Breast epithelium (tissue), 4 donors: ENCODE results near the gene ACADVL. TPM values are rescaled to one million over a fixed set of nuclear protein-coding genes. Genes with fewer than 3 reads are reported as not detected.

Source experiments
- DNase-seq, 2 donors: peaks; one replicate each; pipeline ENCODE4 v3.0.0-alpha.2; 2019; ENCODE audit warnings: low spot score in 2 of 2
- H3K27ac ChIP-seq, 2 donors: fragments of 200-600 bp; sonication (generic) in 1 of 2; one replicate each; pipeline ENCODE4 v1.5.1; 2016 to 2019; ENCODE audit warnings: mild to moderate bottlenecking in 1 of 2
- H3K27me3 ChIP-seq, 2 donors: fragments of 200-600 bp; sonication (generic) in 1 of 2; one replicate each; pipeline versions ENCODE4 v1.5.1 to v1.6.0; 2017 to 2019; ENCODE audit warnings: control low read depth in 1 of 2, mild to moderate bottlenecking in 1 of 2
- H3K36me3 ChIP-seq: fragments of 200-600 bp; one replicate; pipeline ENCODE4 v1.5.1; 2019
- H3K4me1 ChIP-seq, 2 donors: fragments of 200-600 bp; sonication (generic); one replicate each; pipeline ENCODE4 v1.5.1; 2016 to 2019; ENCODE audit warnings: control low read depth in 1 of 2
- H3K4me3 ChIP-seq, 3 donors: fragments of 200-600 bp; sonication (generic); 1 replicate in 2 of 3; 2 replicates in 1 of 3; pipeline ENCODE4 v1.5.1; 2016 to 2019; ENCODE audit warnings: mild to moderate bottlenecking in 3 of 3, moderate library complexity in 2 of 3
- H3K9me3 ChIP-seq, 2 donors: fragments of 200-600 bp; sonication (generic) in 1 of 2; one replicate each; pipeline ENCODE4 v1.5.1; 2016 to 2019; ENCODE audit warnings: control low read depth in 1 of 2
- CTCF ChIP-seq, 3 donors: fragments of 450-650 bp; IDR thresholded peaks; one replicate each; pipeline ENCODE4 v1.5.1; 2016 to 2017; ENCODE audit warnings: antibody characterized with exemption in 3 of 3, mild to moderate bottlenecking in 3 of 3, moderate library complexity in 3 of 3
- POLR2A ChIP-seq: fragments of 450-650 bp; IDR thresholded peaks from one replicate; pipeline ENCODE4 v1.6.1; 2016; ENCODE audit warnings: antibody characterized with exemption, mild to moderate bottlenecking, moderate library complexity
- POLR2AphosphoS5 ChIP-seq, 3 donors: sonication (generic); formaldehyde crosslinking; IDR thresholded peaks; one replicate each; pipeline ENCODE4 v1.6.1; 2017; ENCODE audit warnings: antibody characterized with exemption in 3 of 3
- intact Hi-C: fragments of 100-400 bp; cut with DNase I; formaldehyde crosslinking; loops from one replicate; pipeline ENCODE4 v1.15.1; 2023; ENCODE audit warnings: low total_unique reads
- total RNA-seq, 3 donors: library from RNA; depleted of rRNA; stranded (reverse); fragments of >200 nt; gene quantifications; one replicate each; pipeline ENCODE4 v1.1.0, GENCODE V29; 2016

Gene ACADVL
- total RNA-seq, 3 donors from 2014 or later = 421 to 1,002 (median 829) TPM

- H3K9me3 ChIP-seq = no peaks in the 10 kb centered on the region
- no peak overlapping the region for H3K4me3 ChIP-seq
- H3K27ac ChIP-seq = no peak overlapping the region
- H3K36me3 ChIP-seq = no peaks in the 10 kb centered on the region
- no peak for TF ChIP-seq POLR2AphosphoS5 (IDR thresholded peaks at IDR 0.05)
- no peak for TF ChIP-seq POLR2A
- TF ChIP-seq CTCF (IDR thresholded peaks at IDR 0.05) = no peak
- H3K27me3 ChIP-seq = no peaks in the 10 kb centered on the region
- no peak for DNase-seq
- intact Hi-C loops = no loop called here
- no peaks in the 10 kb centered on the region for H3K4me1 ChIP-seq
These were observed 10.8 kb upstream of the ACADVL start for GRCh38 chr17:7208754-7209460.

- intact Hi-C loops = no loop called here
- TF ChIP-seq CTCF (IDR thresholded peaks at IDR 0.05) (no peak), POLR2A (no peak), POLR2AphosphoS5 (IDR thresholded peaks at IDR 0.05) (no peak)
- H3K36me3 ChIP-seq = no peaks in the 10 kb centered on the region
- peak overlapping the region in 1 of 3 donors; percentile 33 for H3K4me3 ChIP-seq
- no peak overlapping the region for H3K27ac ChIP-seq
- H3K9me3 ChIP-seq = no peaks in the 10 kb centered on the region
- DNase-seq = no peak
- no peaks in the 10 kb centered on the region for H3K27me3 ChIP-seq
- peaks cover 0 to 11% of the 10 kb centered on the region in 2 donors for H3K4me1 ChIP-seq
These were observed 8.1 kb upstream of the ACADVL start for GRCh38 chr17:7211491-7212273.

GRCh38 chr17:7213895-7214299 is 5.8 kb upstream of the ACADVL start:
- Histone ChIP-seq H3K27me3 (no peaks in the 10 kb centered on the region), H3K4me3 (peak overlapping the region; percentile 43 to 70 (median 61)), H3K4me1 (peaks cover 0 to 23% of the 10 kb centered on the region in 2 donors), H3K27ac (peak overlapping the region; percentile 100), H3K36me3 (no peaks in the 10 kb centered on the region), H3K9me3 (no peaks in the 10 kb centered on the region)
- no peak for TF ChIP-seq POLR2A
- peak in 1 of 3 donors; percentile 23 for TF ChIP-seq CTCF (IDR thresholded peaks at IDR 0.05)
- TF ChIP-seq POLR2AphosphoS5 (IDR thresholded peaks at IDR 0.05) = no peak
- DNase-seq = no peak
- intact Hi-C loops = no loop called here

- DNase-seq = peak; percentile 98
- H3K9me3 ChIP-seq = no peaks in the 10 kb centered on the region
- TF ChIP-seq CTCF (IDR thresholded peaks at IDR 0.05) (peak in 2 of 3 donors; percentile 22 to 46), POLR2AphosphoS5 (IDR thresholded peaks at IDR 0.05) (peak; percentile 48 to 71 (median 52)), POLR2A (no peak)
- no peaks in the 10 kb centered on the region for H3K27me3 ChIP-seq
- peak overlapping the region; percentile 100 for H3K27ac ChIP-seq
- intact Hi-C loops = no loop called here
- H3K36me3 ChIP-seq = no peaks in the 10 kb centered on the region
- peak overlapping the region; percentile 43 to 70 (median 61) for H3K4me3 ChIP-seq
- H3K4me1 ChIP-seq = peaks cover 0 to 29% of the 10 kb centered on the region in 2 donors
These were observed 5.2 kb upstream of the ACADVL start for GRCh38 chr17:7214300-7215135.
